Measurements from ENCODE around the gene CCDC14.
"Not testable (repeated sequence)": the region's sequence is repeated elsewhere in the genome, so short reads cannot be mapped to it uniquely, and the experiment has no call there.

CCDC14 gene

GRCh38 chr3:123960781-123961507, at the start of gene CCDC14:
TSS of gene CCDC14 (minus strand) at chr3:123961229. CDS start at chr3:123961173, 56 bp downstream.
- peak; percentile 79 for DNase-seq

GRCh38 chr3:124008321-124008720, 47.3 kb upstream of the CCDC14 start:
- DNase-seq, result not testable (repeated sequence)

- no peak for DNase-seq
Measured at GRCh38 chr3:124007186-124007585, 46.2 kb upstream of the CCDC14 start.

- not testable (repeated sequence) for DNase-seq
Measured at GRCh38 chr3:124002405-124003079, 41.5 kb upstream of the CCDC14 start.

- not testable (repeated sequence) for DNase-seq
Measured at GRCh38 chr3:124001366-124001765, 40.3 kb upstream of the CCDC14 start.

- DNase-seq, result no peak
Measured at GRCh38 chr3:123997543-123997942, 36.5 kb upstream of the CCDC14 start.

- DNase-seq, result no peak
Measured at GRCh38 chr3:123993818-123994217, 32.8 kb upstream of the CCDC14 start.

GRCh38 chr3:123991730-123992588, 30.9 kb upstream of the CCDC14 start, which contains the start of gene ROPN1:
TSS of gene ROPN1 (minus strand) at chr3:123992124. CDS start at chr3:123980481, 11,643 bp downstream.
- DNase-seq, result not testable (repeated sequence)

GRCh38 chr3:123986427-123986826, 25.4 kb upstream of the CCDC14 start:
- no peak for DNase-seq

- no peak for DNase-seq
Measured at GRCh38 chr3:123984957-123985356, 23.9 kb upstream of the CCDC14 start.

- DNase-seq, result no peak
Measured at GRCh38 chr3:123984350-123984749, 23.3 kb upstream of the CCDC14 start.

- DNase-seq, result not testable (repeated sequence)
Measured at GRCh38 chr3:123981317-123981716, 20.3 kb upstream of the CCDC14 start.

- DNase-seq, result no peak
Measured at GRCh38 chr3:123980539-123980938, 19.5 kb upstream of the CCDC14 start.

GRCh38 chr3:123979525-123980501, 18.8 kb upstream of the CCDC14 start:
- not testable (repeated sequence) for DNase-seq

GRCh38 chr3:123976904-123977303, 15.9 kb upstream of the CCDC14 start:
- DNase-seq, result not testable (repeated sequence)

GRCh38 chr3:123976181-123976898, 15.3 kb upstream of the CCDC14 start:
- not testable (repeated sequence) for DNase-seq

GRCh38 chr3:123975030-123975429, 14.0 kb upstream of the CCDC14 start:
- DNase-seq, result not testable (repeated sequence)

GRCh38 chr3:123971406-123971805, 10.4 kb upstream of the CCDC14 start:
- DNase-seq, result no peak

- DNase-seq, result not testable (repeated sequence)
Measured at GRCh38 chr3:123967260-123967659, 6.2 kb upstream of the CCDC14 start.

- not testable (repeated sequence) for DNase-seq
Measured at GRCh38 chr3:123966799-123967198, 5.8 kb upstream of the CCDC14 start.

GRCh38 chr3:123964793-123965192, 3.8 kb upstream of the CCDC14 start:
- not testable (repeated sequence) for DNase-seq
